MCF 10A (cell line): ENCODE results near the gene KRT4. TPM values are rescaled to one million over a fixed set of nuclear protein-coding genes. Genes with fewer than 3 reads are reported as not detected.

Experiments
- BruUV-seq: library from RNA; stranded (reverse); fragments of 400-500 nt; replicated peaks from 2 replicates; lab custom pipeline; 2021; lab: Mats Ljungman, UMichigan
- CTCF ChIA-PET: fragments of 300-600 bp; sonication (Branson Sonifier 250); formaldehyde crosslinking; extraction: SDS; loops from one replicate; lab custom pipeline; 2021; ENCODE audit warnings: antibody characterized with exemption, inconsistent platforms; lab: Yijun Ruan, JAX
- POLR2A ChIA-PET: fragments of 300-600, 350-650 bp; sonication (Branson Sonifier 250); formaldehyde crosslinking; extraction: SDS; loops from one replicate; lab custom pipeline; 2020; ENCODE audit warnings: antibody characterized with exemption, inconsistent platforms; lab: Yijun Ruan, JAX
- DNase-seq: peaks from one replicate; pipeline ENCODE4 v3.0.0-alpha.2; 2018; ENCODE audit not compliant: unreplicated experiment
- H3K27ac Mint-ChIP-seq: one replicate; pipeline ENCODE4 v1.8.0; 2022; ENCODE audit warnings: mild to moderate bottlenecking, low read depth, mixed read lengths; ENCODE audit not compliant: unreplicated experiment
- H3K27me3 Mint-ChIP-seq: one replicate; pipeline ENCODE4 v1.8.0; 2022; ENCODE audit warnings: mixed read lengths; ENCODE audit not compliant: insufficient read depth, unreplicated experiment
- H3K36me3 Mint-ChIP-seq: one replicate; pipeline ENCODE4 v1.8.0; 2022; ENCODE audit warnings: mild to moderate bottlenecking, moderate library complexity, mixed read lengths; ENCODE audit not compliant: insufficient read depth, unreplicated experiment
- H3K4me1 Mint-ChIP-seq: one replicate; pipeline ENCODE4 v1.8.0; 2022; ENCODE audit warnings: mixed read lengths; ENCODE audit not compliant: insufficient read depth, unreplicated experiment
- H3K4me3 Mint-ChIP-seq: one replicate; pipeline ENCODE4 v1.8.0; 2022; ENCODE audit warnings: mild to moderate bottlenecking, moderate library complexity, mixed read lengths; ENCODE audit not compliant: unreplicated experiment
- H3K9me3 Mint-ChIP-seq: one replicate; pipeline ENCODE4 v1.8.0; 2022; ENCODE audit warnings: mixed read lengths; ENCODE audit not compliant: unreplicated experiment
- intact Hi-C: fragments of 100-400 bp; cut with micrococcal nuclease; formaldehyde crosslinking; loops from 2 replicates; pipeline ENCODE4 v1.14.1; 2022
- total RNA-seq: library from RNA; stranded (reverse); gene quantifications from 2 replicates; pipeline ENCODE4 v1.2.3, GENCODE V29; 2022
- TF ChIP-seq, protein P1 (sequence below): fragments of 200-600 bp; IDR thresholded peaks from one replicate; pipeline ENCODE4 v1.8.0; 2022; ENCODE audit warnings: antibody characterized with exemption, mild to moderate bottlenecking; ENCODE audit not compliant: unreplicated experiment

KRT4 gene
- total RNA-seq, 1 experiment from 2014 or later, result not detected

DNA sequence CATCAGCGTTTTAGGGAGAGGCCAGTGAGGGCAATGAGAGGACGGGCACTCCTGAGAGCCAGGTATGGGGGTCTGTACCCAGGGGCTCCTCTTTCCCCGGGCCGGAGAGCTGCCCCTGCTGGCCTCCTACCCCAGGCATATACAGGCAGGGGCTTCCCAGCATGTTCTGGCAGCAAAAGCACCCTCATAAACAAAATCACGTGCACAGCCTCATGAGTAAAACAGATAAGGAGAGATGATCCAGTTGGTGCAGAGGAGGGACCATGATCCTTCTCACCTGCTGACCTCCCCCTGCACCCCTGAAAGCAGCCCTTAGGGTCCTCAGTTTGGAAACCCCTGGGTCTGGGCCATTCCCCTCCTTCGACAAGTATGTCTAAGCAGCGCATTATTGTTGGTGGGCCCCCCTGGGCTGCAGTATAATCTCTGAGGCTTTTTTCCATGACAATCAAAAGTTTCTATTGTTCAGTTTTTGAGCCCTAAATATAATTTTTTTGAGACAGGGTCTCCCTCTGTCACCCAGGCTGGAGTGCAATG is 5.0 kb upstream of the KRT4 start:
- Mint-ChIP-seq H3K9me3 (no peaks in the 10 kb centered on the region), H3K4me3 (no peak overlapping the region), H3K36me3 (no peaks in the 10 kb centered on the region), H3K4me1 (peaks cover 6% of the 10 kb centered on the region), H3K27ac (no peak overlapping the region), H3K27me3 (peaks cover 43% of the 10 kb centered on the region)
- no peak for DNase-seq
- intact Hi-C loops, result no loop called here
- no TSS peak for BruUV-seq
- TF ChIP-seq, protein P1, sequence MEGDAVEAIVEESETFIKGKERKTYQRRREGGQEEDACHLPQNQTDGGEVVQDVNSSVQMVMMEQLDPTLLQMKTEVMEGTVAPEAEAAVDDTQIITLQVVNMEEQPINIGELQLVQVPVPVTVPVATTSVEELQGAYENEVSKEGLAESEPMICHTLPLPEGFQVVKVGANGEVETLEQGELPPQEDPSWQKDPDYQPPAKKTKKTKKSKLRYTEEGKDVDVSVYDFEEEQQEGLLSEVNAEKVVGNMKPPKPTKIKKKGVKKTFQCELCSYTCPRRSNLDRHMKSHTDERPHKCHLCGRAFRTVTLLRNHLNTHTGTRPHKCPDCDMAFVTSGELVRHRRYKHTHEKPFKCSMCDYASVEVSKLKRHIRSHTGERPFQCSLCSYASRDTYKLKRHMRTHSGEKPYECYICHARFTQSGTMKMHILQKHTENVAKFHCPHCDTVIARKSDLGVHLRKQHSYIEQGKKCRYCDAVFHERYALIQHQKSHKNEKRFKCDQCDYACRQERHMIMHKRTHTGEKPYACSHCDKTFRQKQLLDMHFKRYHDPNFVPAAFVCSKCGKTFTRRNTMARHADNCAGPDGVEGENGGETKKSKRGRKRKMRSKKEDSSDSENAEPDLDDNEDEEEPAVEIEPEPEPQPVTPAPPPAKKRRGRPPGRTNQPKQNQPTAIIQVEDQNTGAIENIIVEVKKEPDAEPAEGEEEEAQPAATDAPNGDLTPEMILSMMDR, result no peak
- ChIA-PET POLR2A (interaction anchor here (1.2 kb wide), 1 partner anchor 10 kb away, joined by 3 read pairs; no protein-coding TSS in a partner anchor), CTCF (interaction anchor here (0.7 kb wide), 1 partner anchor 271 kb away, joined by 3 read pairs; no protein-coding TSS in a partner anchor)

DNA sequence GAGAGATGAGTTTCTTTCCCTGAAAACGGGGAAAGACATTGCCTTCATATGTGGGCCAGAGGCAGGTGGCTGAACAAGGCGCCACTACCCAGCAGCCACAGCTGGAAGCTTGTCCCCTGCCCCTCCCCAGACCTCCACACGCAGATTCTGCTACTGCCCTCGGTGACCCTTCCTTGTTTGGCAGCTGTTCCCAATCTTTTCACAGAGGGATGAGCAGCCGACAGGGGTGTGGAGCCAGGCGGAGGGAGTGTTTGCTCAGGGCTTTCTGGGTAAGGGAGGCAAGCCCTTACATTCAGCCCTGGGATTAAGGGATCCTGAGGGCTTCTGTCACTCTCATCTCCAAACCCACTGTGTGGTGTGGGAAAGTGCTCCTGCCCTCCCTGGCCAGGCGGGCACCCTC is 4.5 kb upstream of the KRT4 start:
- TF ChIP-seq, protein P1, result no peak

DNA sequence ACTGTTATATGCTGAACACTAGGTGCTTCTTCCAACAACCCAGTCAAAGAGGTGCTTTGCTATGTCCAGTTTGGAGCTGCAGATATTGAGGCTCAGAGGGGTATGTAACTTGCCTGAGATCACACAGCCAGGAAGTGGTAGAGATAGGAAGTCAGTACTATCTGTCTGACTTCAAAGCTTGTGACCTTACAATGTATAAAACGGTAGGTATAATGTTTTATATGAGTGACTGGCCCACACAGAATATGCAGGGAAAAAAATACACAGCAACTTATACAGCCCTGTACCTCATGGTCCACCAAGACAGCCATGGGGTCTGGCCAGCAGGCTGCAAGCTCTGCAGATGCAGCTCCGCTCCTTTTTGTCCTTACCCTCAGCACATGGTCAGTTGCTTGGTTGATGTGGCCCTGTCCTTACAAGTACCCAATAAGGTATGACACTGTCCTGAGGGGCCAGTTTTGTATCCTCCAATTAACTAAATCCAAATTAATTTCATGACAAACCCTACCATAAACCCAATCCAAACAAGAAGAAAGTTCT is 3.9 kb upstream of the KRT4 start:
- Mint-ChIP-seq H3K27me3 (peaks cover 43% of the 10 kb centered on the region), H3K36me3 (no peaks in the 10 kb centered on the region), H3K27ac (no peak overlapping the region), H3K4me1 (peaks cover 6% of the 10 kb centered on the region), H3K4me3 (no peak overlapping the region), H3K9me3 (no peaks in the 10 kb centered on the region)
- BruUV-seq, result no TSS peak
- ChIA-PET POLR2A (interaction anchor here (1.2 kb wide), 1 partner anchor 11 kb away, joined by 3 read pairs; no protein-coding TSS in a partner anchor), CTCF (no interaction called here)
- TF ChIP-seq, protein P1, result no peak
- intact Hi-C loops, result no loop called here
- DNase-seq, result no peak

More for the DNA sequence above, 4.5 kb upstream of the KRT4 start:
- ChIA-PET POLR2A (interaction anchor here (1.2 kb wide), 1 partner anchor 11 kb away, joined by 3 read pairs; no protein-coding TSS in a partner anchor), CTCF (no interaction called here)
- Mint-ChIP-seq H3K27me3 (peaks cover 43% of the 10 kb centered on the region), H3K36me3 (no peaks in the 10 kb centered on the region), H3K4me1 (peaks cover 6% of the 10 kb centered on the region), H3K27ac (no peak overlapping the region), H3K4me3 (no peak overlapping the region), H3K9me3 (no peaks in the 10 kb centered on the region)
- intact Hi-C loops, result no loop called here
- no peak for DNase-seq
- no TSS peak for BruUV-seq

DNA sequence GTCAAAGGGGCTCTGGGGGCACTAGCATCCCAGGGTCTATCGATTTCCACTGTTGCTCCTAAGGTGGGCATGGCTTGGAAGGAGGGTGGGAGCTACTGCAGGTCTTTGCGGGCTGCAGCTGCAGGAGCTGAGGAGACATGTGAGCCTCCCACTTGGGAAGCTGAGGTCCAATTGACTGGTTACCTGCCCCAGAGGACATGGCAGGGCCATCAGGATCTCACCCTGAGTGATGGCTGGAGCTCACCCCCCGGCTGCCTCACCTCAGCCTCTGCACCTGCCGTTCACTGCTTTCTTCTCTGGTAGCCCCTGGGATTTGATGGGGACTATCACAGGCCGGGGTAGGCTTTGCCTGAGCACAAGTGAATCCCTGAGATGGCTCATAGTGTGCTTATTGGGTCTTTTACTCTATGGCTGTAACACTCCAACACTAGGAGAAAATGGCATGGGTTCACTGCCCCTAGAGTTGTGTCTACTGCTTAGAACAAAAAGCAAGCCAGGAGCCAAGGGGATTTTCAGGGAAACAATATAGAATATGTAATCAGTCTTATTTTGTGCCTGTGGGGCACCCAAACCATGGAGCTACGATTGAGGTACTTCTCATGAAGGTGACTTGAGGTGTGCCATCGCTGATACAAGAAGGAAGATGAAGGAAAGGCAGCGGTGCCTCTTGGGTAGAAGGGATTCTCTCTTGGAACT is 3.2 kb upstream of the KRT4 start:
- Mint-ChIP-seq H3K27me3 (peaks cover 43% of the 10 kb centered on the region), H3K9me3 (no peaks in the 10 kb centered on the region), H3K27ac (no peak overlapping the region), H3K4me1 (peaks cover 6% of the 10 kb centered on the region), H3K4me3 (no peak overlapping the region), H3K36me3 (no peaks in the 10 kb centered on the region)
- BruUV-seq, result no TSS peak
- TF ChIP-seq, protein P1, result no peak
- intact Hi-C loops, result no loop called here
- POLR2A ChIA-PET, result no interaction called here
- no peak for DNase-seq
- CTCF ChIA-PET, result no interaction called here
